OCI-LY1 (cell line): ENCODE results near the gene DNAAF8.

Source experiments
- H2AFZ ChIP-seq: fragments of 200-600 bp; sonication (generic), shearing (Covaris generic); 2 replicates; pipeline ENCODE4 v1.6.0; 2014; ENCODE audit warnings: antibody characterized with exemption, mild to moderate bottlenecking, low read length
- H3F3A ChIP-seq: fragments of 200-600 bp; sonication (generic), shearing (Covaris generic); 2 replicates; pipeline ENCODE4 v1.6.0; 2014; ENCODE audit warnings: mild to moderate bottlenecking, antibody characterized with exemption, low read length, moderate library complexity; ENCODE audit not compliant: insufficient read depth
- H3K27ac ChIP-seq: fragments of 200-600 bp; sonication (generic); 2 replicates; pipeline ENCODE4 v1.5.1; 2014; ENCODE audit warnings: low read length, mixed run types, mild to moderate bottlenecking, low read depth; ENCODE audit not compliant: poor library complexity, severe bottlenecking
- H3K27me3 ChIP-seq: fragments of 200-600 bp; sonication (generic); 2 replicates; pipeline ENCODE4 v1.6.0; 2014; ENCODE audit warnings: antibody characterized with exemption, mild to moderate bottlenecking, low read length, moderate library complexity; ENCODE audit not compliant: insufficient read depth
- H3K36me3 ChIP-seq: fragments of 200-600 bp; sonication (generic); 2 replicates; pipeline ENCODE4 v1.6.1; 2014; ENCODE audit warnings: mild to moderate bottlenecking, antibody characterized with exemption, low read length, moderate library complexity, mixed read lengths; ENCODE audit not compliant: insufficient read depth
- H3K4me1 ChIP-seq: fragments of 200-600 bp; sonication (generic); 2 replicates; pipeline ENCODE4 v1.5.1; 2014; ENCODE audit warnings: mild to moderate bottlenecking, low read length, moderate library complexity; ENCODE audit not compliant: insufficient read depth, severe bottlenecking
- H3K4me2 ChIP-seq: fragments of 200-600 bp; sonication (generic), shearing (Covaris generic); 2 replicates; pipeline ENCODE4 v1.6.1; 2014; ENCODE audit warnings: low read length
- H3K4me3 ChIP-seq: fragments of 200-600 bp; sonication (generic); 2 replicates; pipeline ENCODE4 v1.5.1; 2014; ENCODE audit warnings: low read length, low read depth, mild to moderate bottlenecking, mixed read lengths; ENCODE audit not compliant: poor library complexity, severe bottlenecking
- H3K79me2 ChIP-seq: fragments of 200-600 bp; shearing (Covaris generic); 2 replicates; pipeline ENCODE4 v1.6.1; 2016; ENCODE audit warnings: mixed run types, low read length, mixed read lengths; ENCODE audit not compliant: insufficient read depth
- H3K9ac ChIP-seq: fragments of 200-600 bp; sonication (generic), shearing (Covaris generic); 2 replicates; pipeline ENCODE4 v1.6.1; 2014; ENCODE audit warnings: mild to moderate bottlenecking, low read length, mixed read lengths
- H3K9me2 ChIP-seq: fragments of 200-600 bp; sonication (generic), shearing (Covaris generic); 2 replicates; pipeline ENCODE4 v1.6.1; 2014; ENCODE audit warnings: low read depth, mild to moderate bottlenecking, low read length, mixed read lengths
- H3K9me3 ChIP-seq: fragments of 200-600 bp; shearing (Covaris generic); 2 replicates; pipeline ENCODE4 v1.6.1; 2014; ENCODE audit warnings: low read length, mixed read lengths
- H4K20me1 ChIP-seq: fragments of 200-600 bp; sonication (generic), shearing (Covaris generic); 2 replicates; pipeline ENCODE4 v1.6.0; 2016; ENCODE audit warnings: mild to moderate bottlenecking, low read length; ENCODE audit not compliant: insufficient read depth
- EZH2 ChIP-seq: fragments of 200-600 bp; sonication (generic), shearing (Covaris generic); IDR thresholded peaks from 2 replicates; pipeline ENCODE4 v1.8.0; 2017; ENCODE audit warnings: borderline replicate concordance, mixed run types, mild to moderate bottlenecking, antibody characterized with exemption, low read length, moderate library complexity, mixed read lengths
- TF ChIP-seq, protein P1 (sequence below): fragments of 200-600 bp; sonication (generic), shearing (Covaris generic); IDR thresholded peaks from 2 replicates; pipeline ENCODE4 v1.5.1; 2017; ENCODE audit warnings: mild to moderate bottlenecking, antibody characterized with exemption, low read length, moderate library complexity, mixed read lengths

The DNAAF8 gene

DNA sequence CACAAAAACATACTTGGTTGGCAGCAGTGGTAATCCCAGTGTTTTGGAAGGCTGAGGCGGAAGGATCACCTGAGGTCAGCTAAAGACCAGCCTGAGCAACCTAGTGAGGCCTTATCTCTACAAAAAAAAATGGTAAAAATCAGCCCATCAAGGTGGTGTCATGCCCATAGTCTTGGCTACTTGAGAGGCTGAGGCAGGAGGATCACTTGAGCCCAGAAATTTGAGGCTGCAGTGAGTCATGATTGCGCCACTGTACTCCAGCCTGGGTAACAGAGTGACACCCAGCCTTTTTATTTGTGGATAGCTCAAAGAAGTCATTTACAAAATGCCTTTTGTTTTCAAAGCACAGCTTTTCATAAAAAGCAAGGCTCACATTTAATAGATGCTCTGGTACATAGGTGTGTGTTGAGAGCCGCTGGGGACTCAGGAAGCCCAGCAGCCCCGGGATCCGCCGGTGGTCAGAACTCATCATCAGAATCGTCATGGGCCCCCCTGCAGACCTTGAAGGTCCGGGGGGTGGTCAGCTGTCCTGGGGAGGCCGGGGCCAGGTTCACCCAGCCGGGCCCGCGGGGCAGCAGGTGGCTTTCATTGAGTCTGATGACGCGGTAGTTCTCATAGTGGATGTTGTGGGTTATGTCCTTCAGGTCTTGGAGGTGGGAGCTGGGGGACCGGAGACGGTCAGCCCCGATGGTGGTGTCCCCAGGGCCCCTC is 43.2 kb downstream of the DNAAF8 start:
- Histone ChIP-seq H3K9ac (no peak overlapping the region), H3F3A (no peaks in the 10 kb centered on the region), H3K27me3 (peaks cover 7% of the 10 kb centered on the region; the same call in 1 of the 2 replicates), H3K4me1 (no peaks in the 10 kb centered on the region), H3K4me3 (no peak overlapping the region), H3K9me2 (no peaks in the 10 kb centered on the region), H3K79me2 (no peaks in the 10 kb centered on the region), H2AFZ (no peak overlapping the region), H3K4me2 (no peak overlapping the region), H3K27ac (no peak overlapping the region), H3K9me3 (no peaks in the 10 kb centered on the region), H4K20me1 (no peaks in the 10 kb centered on the region), H3K36me3 (no peaks in the 10 kb centered on the region)
- TF ChIP-seq, protein P1, sequence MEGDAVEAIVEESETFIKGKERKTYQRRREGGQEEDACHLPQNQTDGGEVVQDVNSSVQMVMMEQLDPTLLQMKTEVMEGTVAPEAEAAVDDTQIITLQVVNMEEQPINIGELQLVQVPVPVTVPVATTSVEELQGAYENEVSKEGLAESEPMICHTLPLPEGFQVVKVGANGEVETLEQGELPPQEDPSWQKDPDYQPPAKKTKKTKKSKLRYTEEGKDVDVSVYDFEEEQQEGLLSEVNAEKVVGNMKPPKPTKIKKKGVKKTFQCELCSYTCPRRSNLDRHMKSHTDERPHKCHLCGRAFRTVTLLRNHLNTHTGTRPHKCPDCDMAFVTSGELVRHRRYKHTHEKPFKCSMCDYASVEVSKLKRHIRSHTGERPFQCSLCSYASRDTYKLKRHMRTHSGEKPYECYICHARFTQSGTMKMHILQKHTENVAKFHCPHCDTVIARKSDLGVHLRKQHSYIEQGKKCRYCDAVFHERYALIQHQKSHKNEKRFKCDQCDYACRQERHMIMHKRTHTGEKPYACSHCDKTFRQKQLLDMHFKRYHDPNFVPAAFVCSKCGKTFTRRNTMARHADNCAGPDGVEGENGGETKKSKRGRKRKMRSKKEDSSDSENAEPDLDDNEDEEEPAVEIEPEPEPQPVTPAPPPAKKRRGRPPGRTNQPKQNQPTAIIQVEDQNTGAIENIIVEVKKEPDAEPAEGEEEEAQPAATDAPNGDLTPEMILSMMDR: no peak
- no peak for TF ChIP-seq EZH2

DNA sequence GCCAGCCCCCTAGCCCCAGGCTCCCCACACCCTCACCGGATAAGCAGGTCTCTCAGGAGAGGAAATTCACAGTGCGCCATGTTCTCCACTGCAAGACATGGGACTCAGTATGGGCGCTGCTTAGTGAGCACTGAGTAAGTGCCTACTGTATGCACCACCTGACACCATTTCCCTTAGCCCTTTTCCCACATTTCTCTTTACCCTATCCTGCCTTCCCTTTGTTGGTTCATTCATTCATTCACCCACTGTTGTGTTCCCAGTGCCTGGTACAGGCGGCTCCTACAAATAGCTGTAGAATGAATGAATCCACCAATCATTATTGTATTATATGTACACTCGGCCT is 43.7 kb downstream of the DNAAF8 start:
- Histone ChIP-seq H3K36me3 (no peaks in the 10 kb centered on the region), H3K4me1 (no peaks in the 10 kb centered on the region), H2AFZ (no peak overlapping the region), H3K4me3 (no peak overlapping the region), H3K27me3 (peaks cover 7% of the 10 kb centered on the region; the same call in 1 of the 2 replicates), H3K79me2 (no peaks in the 10 kb centered on the region), H3K4me2 (no peak overlapping the region), H4K20me1 (no peaks in the 10 kb centered on the region), H3K27ac (no peak overlapping the region), H3F3A (no peaks in the 10 kb centered on the region), H3K9ac (no peak overlapping the region), H3K9me2 (no peaks in the 10 kb centered on the region), H3K9me3 (no peaks in the 10 kb centered on the region)
- TF ChIP-seq EZH2: no peak
- TF ChIP-seq, protein P1: no peak

DNA sequence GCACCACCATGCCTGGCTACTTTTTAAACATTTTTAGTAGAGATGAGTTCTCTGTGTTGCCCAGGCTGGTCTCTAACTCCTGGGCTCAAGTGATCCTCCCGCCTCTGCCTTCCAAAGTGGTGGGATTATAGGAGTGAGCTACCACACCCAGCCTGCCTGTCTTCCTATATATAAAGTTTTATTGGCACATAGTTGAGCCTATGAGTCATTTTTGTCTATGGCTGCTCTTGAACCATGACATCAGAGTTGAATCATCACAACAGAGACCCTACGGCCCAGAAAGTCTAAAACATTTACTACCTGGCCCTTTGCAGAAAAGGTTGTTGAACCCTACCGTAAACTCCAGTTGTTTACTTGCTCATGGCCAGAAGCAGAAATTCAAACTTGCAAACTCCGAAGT is 45.9 kb downstream of the DNAAF8 start:
- Histone ChIP-seq H3F3A (no peaks in the 10 kb centered on the region), H3K27me3 (peaks cover 7% of the 10 kb centered on the region; the same call in 1 of the 2 replicates), H3K4me2 (no peak overlapping the region), H3K4me3 (no peak overlapping the region), H3K9me2 (no peaks in the 10 kb centered on the region), H2AFZ (no peak overlapping the region), H3K27ac (no peak overlapping the region), H3K9me3 (no peaks in the 10 kb centered on the region), H3K36me3 (no peaks in the 10 kb centered on the region), H3K79me2 (no peaks in the 10 kb centered on the region), H3K9ac (no peak overlapping the region), H3K4me1 (no peaks in the 10 kb centered on the region), H4K20me1 (no peaks in the 10 kb centered on the region)
- TF ChIP-seq EZH2: no peak
- TF ChIP-seq, protein P1: no peak
